Measurements from ENCODE around the gene NDUFS7. TPM values are rescaled to one million over a fixed set of nuclear protein-coding genes. Genes with fewer than 3 reads are reported as not detected.

NDUFS7 gene
- total RNA-seq, 1 donor from 2014 or later = 216 TPM

DNA sequence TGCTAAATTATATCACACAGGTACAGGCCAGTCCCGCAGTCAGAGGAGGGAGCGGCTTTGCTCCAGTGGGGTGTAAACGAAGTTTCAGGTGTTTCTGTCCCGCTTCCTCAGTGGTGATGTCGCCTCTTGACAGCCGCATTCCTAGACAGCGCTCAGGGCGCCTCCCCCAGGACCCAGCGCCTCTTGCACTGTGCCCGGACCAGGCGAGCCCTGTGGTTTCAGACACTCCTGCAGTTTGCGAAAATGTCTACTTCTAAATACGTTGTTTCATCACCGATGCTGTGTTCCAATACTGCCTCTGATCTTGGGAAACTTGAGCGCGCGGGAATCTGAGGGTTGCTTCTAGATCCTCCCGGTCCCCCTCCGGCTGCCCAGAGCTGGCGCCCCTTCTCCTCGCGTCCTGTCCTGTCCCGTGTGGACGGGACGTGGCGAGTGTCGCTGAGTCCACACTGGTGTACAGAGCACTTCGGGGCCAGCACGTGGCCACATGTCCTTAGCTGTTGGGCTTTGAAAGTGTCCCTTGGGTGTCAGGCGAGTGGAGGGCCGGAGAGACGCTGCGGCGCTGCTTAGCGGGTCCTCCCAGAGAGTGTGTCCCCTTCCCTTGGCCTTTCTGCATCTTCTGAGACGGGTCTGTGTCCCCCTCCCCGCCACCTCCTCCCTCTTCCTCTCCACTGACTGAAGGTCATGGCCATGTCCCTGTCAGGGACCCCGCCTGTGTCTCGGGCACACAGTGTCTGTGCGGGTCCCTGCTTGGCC lies 39.9 kb downstream of the NDUFS7 start:
- intact Hi-C loops (cut with DNase I) = no loop called here
- H3K36me3 ChIP-seq = peaks cover 74 to 94% of the 10 kb centered on the region in 2 donors
- no peaks in the 10 kb centered on the region for H3K9me3 ChIP-seq
- no peaks in the 10 kb centered on the region for H3K4me1 ChIP-seq
- H3K4me3 ChIP-seq = no peak overlapping the region
- TF ChIP-seq CTCF (IDR thresholded peaks at IDR 0.05) = no peak
- DNase-seq (ENCODE audit: low spot score in 2 of 2) = no peak
- H3K27ac ChIP-seq = no peak overlapping the region
- no peaks in the 10 kb centered on the region for H3K27me3 ChIP-seq

DNA sequence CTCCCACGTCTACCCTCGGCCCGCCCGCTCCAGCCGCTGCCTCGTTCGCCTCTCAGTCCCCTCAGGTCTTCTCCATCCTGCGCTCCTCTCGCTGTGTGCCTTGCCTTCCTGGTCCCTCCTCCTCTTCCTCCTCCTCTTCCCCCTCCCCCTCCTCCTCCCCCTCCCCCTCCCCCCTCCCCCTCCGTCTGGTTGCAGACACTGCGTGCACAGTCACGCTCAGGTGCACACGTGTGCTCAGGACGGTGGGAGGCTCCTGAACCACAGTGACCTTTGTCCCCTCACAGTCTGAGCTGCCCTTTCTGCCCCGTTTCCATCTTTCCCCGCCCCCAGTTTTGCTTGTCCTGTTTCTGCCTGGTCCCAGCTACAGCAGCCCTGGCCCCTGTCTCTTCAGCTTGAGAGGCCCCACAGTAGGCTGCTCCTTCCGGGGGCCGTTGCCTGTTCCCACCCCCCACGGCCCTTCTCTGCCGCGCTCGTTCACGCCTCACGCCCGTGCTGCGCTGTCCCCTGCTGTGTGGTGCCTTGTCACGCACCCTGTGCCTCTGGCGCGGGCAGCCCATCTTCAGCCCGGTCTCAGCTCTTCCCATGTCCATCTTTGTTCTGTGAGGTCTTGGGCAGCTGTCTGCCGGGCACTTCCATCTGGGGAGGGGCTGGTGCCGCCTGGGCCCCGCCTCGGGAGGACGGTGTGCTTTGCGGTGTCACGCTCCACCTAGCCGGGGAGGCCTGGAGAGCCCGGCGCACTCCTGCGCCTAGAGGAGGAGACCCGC lies 40.7 kb downstream of the NDUFS7 start:
- H3K27me3 ChIP-seq = no peaks in the 10 kb centered on the region
- H3K4me3 ChIP-seq = no peak overlapping the region
- intact Hi-C loops (cut with DNase I) = no loop called here
- H3K36me3 ChIP-seq = peaks cover 74 to 94% of the 10 kb centered on the region in 2 donors
- no peak for TF ChIP-seq CTCF (IDR thresholded peaks at IDR 0.05)
- DNase-seq (ENCODE audit: low spot score in 2 of 2) = no peak
- H3K4me1 ChIP-seq = no peaks in the 10 kb centered on the region
- no peak overlapping the region for H3K27ac ChIP-seq
- H3K9me3 ChIP-seq = no peaks in the 10 kb centered on the region

DNA sequence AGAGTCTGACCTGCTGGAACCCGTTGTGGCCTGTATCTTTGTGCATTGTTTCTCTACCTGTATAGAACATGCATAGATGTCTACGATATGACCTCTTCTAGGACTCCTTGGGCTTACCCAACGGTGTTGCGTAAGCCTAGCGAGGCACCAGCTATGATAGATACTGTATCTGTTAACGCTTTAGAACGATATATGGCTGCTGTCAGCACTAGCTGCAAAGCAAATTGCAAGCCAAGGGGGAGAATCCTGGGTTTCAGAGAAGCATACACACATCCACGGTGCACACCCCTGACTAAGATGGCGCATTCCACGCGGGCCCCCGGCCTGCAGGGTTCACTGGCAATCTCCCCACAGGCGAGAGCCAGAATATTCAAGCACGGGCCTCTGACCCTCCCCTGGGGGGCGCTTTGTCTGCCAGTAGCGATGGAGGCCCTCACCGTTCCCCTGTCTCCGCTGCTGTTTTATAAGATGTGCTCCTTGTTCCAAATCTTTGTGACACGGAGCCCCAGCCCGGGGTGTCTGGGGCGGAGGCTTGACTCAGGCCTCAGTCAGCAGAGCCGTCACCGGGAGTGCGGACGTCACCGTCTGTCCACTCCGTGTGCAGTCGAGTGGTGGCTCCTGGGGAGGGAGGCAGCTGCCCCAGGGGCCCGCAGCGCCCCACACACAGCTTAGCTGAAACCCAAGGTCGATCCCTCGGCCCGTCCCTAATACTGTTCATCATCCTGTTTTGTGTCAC lies 41.6 kb downstream of the NDUFS7 start:
- Histone ChIP-seq H3K27ac (no peak overlapping the region), H3K36me3 (peaks cover 79 to 98% of the 10 kb centered on the region in 2 donors), H3K4me1 (no peaks in the 10 kb centered on the region), H3K9me3 (no peaks in the 10 kb centered on the region), H3K4me3 (no peak overlapping the region), H3K27me3 (no peaks in the 10 kb centered on the region)
- intact Hi-C loops (cut with DNase I) = no loop called here
- TF ChIP-seq CTCF (IDR thresholded peaks at IDR 0.05) = no peak
- DNase-seq (ENCODE audit: low spot score in 2 of 2) = no peak

- Histone ChIP-seq H3K36me3 (peaks cover 79 to 98% of the 10 kb centered on the region in 2 donors), H3K4me1 (no peaks in the 10 kb centered on the region), H3K27ac (no peak overlapping the region), H3K9me3 (no peaks in the 10 kb centered on the region), H3K4me3 (no peak overlapping the region), H3K27me3 (no peaks in the 10 kb centered on the region)
- intact Hi-C loops (cut with DNase I) = no loop called here
- no peak for DNase-seq (ENCODE audit: low spot score in 2 of 2)
- no peak for TF ChIP-seq CTCF (IDR thresholded peaks at IDR 0.05)
Measured at GRCh38 chr19:1425902-1426301, 42.2 kb downstream of the NDUFS7 start.

DNA sequence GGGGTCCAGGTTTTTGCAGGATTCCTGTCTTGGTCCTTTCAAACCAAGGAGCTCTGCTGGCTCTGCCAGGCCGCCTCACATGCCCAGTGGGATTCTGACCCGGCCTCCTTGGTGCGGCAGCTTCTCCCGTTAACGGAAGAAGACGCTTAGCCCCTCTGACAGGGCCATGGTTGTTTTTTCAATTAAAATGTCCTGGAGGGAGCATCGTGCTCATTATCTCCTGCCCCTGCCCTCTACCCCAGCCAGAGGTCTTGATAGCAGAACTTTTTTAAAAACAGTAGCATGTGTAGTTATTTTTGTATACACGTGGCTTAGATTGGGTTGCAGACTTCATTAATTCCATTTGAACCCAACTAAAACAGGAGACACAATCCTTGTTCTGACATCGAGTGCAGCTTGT lies 43.0 kb downstream of the NDUFS7 start:
- no peaks in the 10 kb centered on the region for H3K9me3 ChIP-seq
- no peak overlapping the region for H3K27ac ChIP-seq
- intact Hi-C loops (cut with DNase I) = no loop called here
- no peaks in the 10 kb centered on the region for H3K4me1 ChIP-seq
- TF ChIP-seq CTCF (IDR thresholded peaks at IDR 0.05) = no peak
- no peaks in the 10 kb centered on the region for H3K27me3 ChIP-seq
- DNase-seq (ENCODE audit: low spot score in 2 of 2) = no peak
- H3K36me3 ChIP-seq = peaks cover 79 to 98% of the 10 kb centered on the region in 2 donors
- H3K4me3 ChIP-seq = no peak overlapping the region
